ENCODE measurements around the gene MIB2.

- TF ChIP-seq CTCF (conservative IDR thresholded peaks at IDR 0.05; ENCODE audit: low read depth, low read length) (no peak), RAD21 (IDR thresholded peaks at IDR 0.05; ENCODE audit: low read length) (no peak), POLR2A (IDR thresholded peaks at IDR 0.05; ENCODE audit: low read depth, low read length) (0 out of 2 replicates have a peak, but pooled peaks have one; percentile 41), BHLHE40 (IDR thresholded peaks at IDR 0.05; ENCODE audit: low read depth, low read length) (peak; percentile 21; the same call in 1 of the 2 replicates), RCOR1 (IDR thresholded peaks at IDR 0.05; ENCODE audit: insufficient replicate concordance, low read length) (no peak), RFX5 (IDR thresholded peaks at IDR 0.05; ENCODE audit: low read depth, low read length) (no peak), MAFK (IDR thresholded peaks at IDR 0.05; ENCODE audit: low read depth, low read length) (no peak), MXI1 (IDR thresholded peaks at IDR 0.05; ENCODE audit: borderline replicate concordance, low read depth, low read length) (peak; percentile 54; the same call in 1 of the 2 replicates)
These were observed 921 bp upstream of the MIB2 start for GRCh38 chr1:1614204-1614953.
